GM12865 (cell line): Measurements from ENCODE around the gene YWHAB.

Source experiments
- DNase-seq: peaks from one replicate; pipeline ENCODE4 v3.0.0; 2010; ENCODE audit warnings: low read depth
- H3K4me3 ChIP-seq: 2 replicates; pipeline ENCODE4 v1.5.1; 2011; ENCODE audit warnings: mild to moderate bottlenecking, low read depth, low read length, control low read depth
- CTCF ChIP-seq: IDR thresholded peaks from 2 replicates; pipeline ENCODE4 v1.5.1; 2011; ENCODE audit warnings: low read length, control low read depth, low read depth, inconsistent platforms; ENCODE audit not compliant: insufficient read depth; ENCODE audit errors: missing control alignments

YWHAB gene

GRCh38 chr20:44841955-44842354, 43.5 kb upstream of the YWHAB start:
- no peak overlapping the region for H3K4me3 ChIP-seq
- no peak for TF ChIP-seq CTCF
- DNase-seq: no peak

GRCh38 chr20:44843876-44844275, 41.6 kb upstream of the YWHAB start:
- TF ChIP-seq CTCF: no peak
- no peak for DNase-seq
- H3K4me3 ChIP-seq: no peak overlapping the region

- DNase-seq: no peak
- H3K4me3 ChIP-seq: no peak overlapping the region
- TF ChIP-seq CTCF: no peak
These were observed 37.1 kb upstream of the YWHAB start for GRCh38 chr20:44848254-44849015.

GRCh38 chr20:44849703-44850102, 35.8 kb upstream of the YWHAB start:
- DNase-seq: no peak
- TF ChIP-seq CTCF: no peak
- no peak overlapping the region for H3K4me3 ChIP-seq

GRCh38 chr20:44850272-44850671, 35.2 kb upstream of the YWHAB start:
- no peak for TF ChIP-seq CTCF
- no peak for DNase-seq
- H3K4me3 ChIP-seq: no peak overlapping the region

- no peak for TF ChIP-seq CTCF
- DNase-seq: no peak
- no peak overlapping the region for H3K4me3 ChIP-seq
These were observed 34.7 kb upstream of the YWHAB start for GRCh38 chr20:44850837-44851236.

- H3K4me3 ChIP-seq: no peak overlapping the region
- DNase-seq: no peak
- no peak for TF ChIP-seq CTCF
These were observed 34.0 kb upstream of the YWHAB start for GRCh38 chr20:44851545-44851944.
